ENCODE measurements around the gene PPFIBP2.

GRCh38 chr11:7606496-7606895 is 92.7 kb downstream of the PPFIBP2 start:
- TF ChIP-seq EZH2 (IDR thresholded peaks at IDR 0.05) = no peak
- no peak for TF ChIP-seq CTCF (IDR thresholded peaks at IDR 0.05)
- TF ChIP-seq EZH2phosphoT487 (IDR thresholded peaks at IDR 0.05) = no peak

Data from neural progenitor cell (in vitro differentiated cells).